H1 (cell line): ENCODE data around the gene CHMP1B. TPM values are rescaled to one million over a fixed set of nuclear protein-coding genes. Genes with fewer than 3 reads are reported as not detected.

Experiments used
- CTCF ChIA-PET: fragments of 300-600 bp; sonication (Branson Sonifier 250); formaldehyde crosslinking; loops from one replicate; lab custom pipeline; 2021; ENCODE audit not compliant: partially characterized antibody; lab: Charles Lee
- POLR2A ChIA-PET: fragments of 300-600 bp; sonication (Branson Sonifier 250); formaldehyde crosslinking; loops from one replicate; lab custom pipeline; 2021; ENCODE audit warnings: inconsistent platforms; ENCODE audit not compliant: partially characterized antibody; lab: Charles Lee
- DNase-seq, 2 experiments: peaks; one replicate each; pipeline versions ENCODE4 v3.0.0 to v3.0.0-alpha.2; 2010 to 2022; ENCODE audit warnings: low spot score in 2 of 2, low read depth in 1 of 2, mixed read lengths in 1 of 2
- FAIRE-seq: peaks from 2 replicates; lab custom pipeline; 2011; peaks lifted over from hg19 to GRCh38; lab: Jason Lieb, UNC
- H2AFZ ChIP-seq: 2 replicates; pipeline ENCODE4 v1.8.1; 2012; ENCODE audit warnings: low read length, inconsistent platforms
- H2AK5ac ChIP-seq: 2 replicates; pipeline ENCODE4 v1.6.1; 2013; ENCODE audit warnings: low read depth, low read length
- H2BK120ac ChIP-seq: replicated peaks from 2 replicates; pipeline ENCODE3; 2013; ENCODE audit warnings: low read depth, low read length, inconsistent platforms
- H2BK12ac ChIP-seq: 2 replicates; pipeline ENCODE4 v1.6.1; 2013; ENCODE audit warnings: low read depth, low read length
- H2BK15ac ChIP-seq: 2 replicates; pipeline ENCODE4 v1.6.1; 2013; ENCODE audit warnings: low read length
- H2BK20ac ChIP-seq: 2 replicates; pipeline ENCODE4 v1.6.1; 2013; ENCODE audit warnings: low read length
- H2BK5ac ChIP-seq: 2 replicates; pipeline ENCODE4 v1.6.1; 2013; ENCODE audit warnings: low read depth, low read length
- H3K14ac ChIP-seq: 2 replicates; pipeline ENCODE4 v1.6.1; 2013; ENCODE audit warnings: inconsistent platforms; ENCODE audit not compliant: insufficient read length
- H3K18ac ChIP-seq: 2 replicates; pipeline ENCODE4 v1.6.1; 2013; ENCODE audit warnings: low read length; ENCODE audit errors: extremely low read depth
- H3K23ac ChIP-seq: 2 replicates; pipeline ENCODE4 v1.6.1; 2013; ENCODE audit warnings: inconsistent platforms; ENCODE audit not compliant: insufficient read length
- H3K23me2 ChIP-seq: 2 replicates; pipeline ENCODE4 v1.6.1; 2013; ENCODE audit warnings: low read depth, low read length
- H3K27ac ChIP-seq: 2 replicates; pipeline ENCODE4 v1.6.1; 2011; ENCODE audit warnings: low read depth, low read length, inconsistent platforms
- H3K27me3 ChIP-seq, 4 experiments: replicated peaks in 1 of 4; 1 replicate in 1 of 4; 2 replicates in 3 of 4; pipeline versions ENCODE4 v1.6.1 to v1.8.1; 2011 to 2013; ENCODE audit warnings: low read length in 3 of 4, mild to moderate bottlenecking in 3 of 4, inconsistent platforms in 2 of 4, mixed read lengths in 2 of 4, moderate library complexity in 1 of 4; ENCODE audit not compliant: control insufficient read depth in 3 of 4, insufficient read depth in 3 of 4; ENCODE audit errors: extremely low read depth in 1 of 4
- H3K36me3 ChIP-seq, 4 experiments: 2 replicates each; pipeline versions ENCODE4 v1.6.1 to v1.8.1; 2011 to 2013; ENCODE audit warnings: mild to moderate bottlenecking in 4 of 4, low read length in 3 of 4, moderate library complexity in 2 of 4, control low read depth in 1 of 4, inconsistent platforms in 1 of 4; ENCODE audit not compliant: insufficient read depth in 4 of 4, control insufficient read depth in 2 of 4
- H3K4ac ChIP-seq: replicated peaks from 2 replicates; pipeline ENCODE3; 2013; ENCODE audit warnings: low read length, low read depth, mixed read lengths, inconsistent platforms; ENCODE audit not compliant: insufficient read length
- H3K4me1 ChIP-seq, 4 experiments: replicated peaks in 1 of 4; 1 replicate in 1 of 4; 2 replicates in 3 of 4; pipeline versions ENCODE4 v1.6.1 to v1.8.1; 2011 to 2013; ENCODE audit warnings: low read length in 3 of 4, inconsistent platforms in 2 of 4, mixed read lengths in 1 of 4; ENCODE audit not compliant: insufficient read depth in 4 of 4, control insufficient read depth in 3 of 4
- H3K4me2 ChIP-seq, 2 experiments: 2 replicates each; pipeline versions ENCODE4 v1.6.1 to v1.8.1; 2011 to 2013; ENCODE audit warnings: low read depth in 2 of 2, low read length in 2 of 2, control low read depth in 1 of 2, inconsistent platforms in 1 of 2, mild to moderate bottlenecking in 1 of 2; ENCODE audit not compliant: insufficient read depth in 1 of 2
- H3K4me3 ChIP-seq, 4 experiments: fragments of 200-600, 300-600 bp in 1 of 4; sonication (generic), shearing (Covaris generic), sonication (Bioruptor Twin) in 1 of 4; 2 replicates each; pipeline versions ENCODE4 v1.5.1 to v1.8.1; 2011 to 2016; ENCODE audit warnings: low read length in 4 of 4, low read depth in 3 of 4, control low read depth in 2 of 4, inconsistent platforms in 2 of 4, mild to moderate bottlenecking in 2 of 4, mixed read lengths in 1 of 4, moderate library complexity in 1 of 4; ENCODE audit not compliant: insufficient read depth in 2 of 4; ENCODE audit errors: extremely low read depth in 1 of 4
- H3K56ac ChIP-seq: replicated peaks from 2 replicates; pipeline ENCODE3; 2013; ENCODE audit warnings: low read depth, mild to moderate bottlenecking, mixed read lengths, low read length, inconsistent platforms; ENCODE audit not compliant: insufficient read length
- H3K79me1 ChIP-seq: 2 replicates; pipeline ENCODE4 v1.6.1; 2013; ENCODE audit warnings: low read depth, low read length, control low read depth
- H3K79me2 ChIP-seq, 2 experiments: 2 replicates each; pipeline versions ENCODE4 v1.6.1 to v1.8.1; 2012 to 2013; ENCODE audit warnings: low read length in 2 of 2, mild to moderate bottlenecking in 2 of 2, inconsistent platforms in 1 of 2; ENCODE audit not compliant: insufficient read depth in 2 of 2, control insufficient read depth in 1 of 2
- H3K9ac ChIP-seq, 4 experiments: replicated peaks in 1 of 4; 1 replicate in 1 of 4; 2 replicates in 3 of 4; pipeline versions ENCODE4 v1.6.1 to v1.8.1; 2011 to 2013; ENCODE audit warnings: low read depth in 3 of 4, low read length in 3 of 4, control low read depth in 2 of 4, mild to moderate bottlenecking in 2 of 4, moderate library complexity in 2 of 4, inconsistent platforms in 1 of 4; ENCODE audit errors: extremely low read depth in 1 of 4
- H3K9me3 ChIP-seq, 2 experiments: 2 replicates each; pipeline versions ENCODE4 v1.6.1 to v1.8.1; 2012 to 2013; ENCODE audit warnings: mild to moderate bottlenecking in 2 of 2, moderate library complexity in 2 of 2, control low read depth in 1 of 2, inconsistent platforms in 1 of 2, low read depth in 1 of 2, low read length in 1 of 2, mixed read lengths in 1 of 2; ENCODE audit not compliant: insufficient read depth in 2 of 2
- H4K20me1 ChIP-seq, 2 experiments: replicated peaks in 1 of 2; 2 replicates each; pipeline versions ENCODE3 to v1.8.1; 2011 to 2013; ENCODE audit warnings: inconsistent platforms in 2 of 2, low read length in 2 of 2, mild to moderate bottlenecking in 1 of 2; ENCODE audit not compliant: insufficient read depth in 2 of 2, control insufficient read depth in 1 of 2
- H4K5ac ChIP-seq: 2 replicates; pipeline ENCODE4 v1.6.1; 2013; ENCODE audit warnings: low read length, low read depth, mixed read lengths, inconsistent platforms; ENCODE audit not compliant: insufficient read length
- H4K8ac ChIP-seq: 2 replicates; pipeline ENCODE4 v1.8.0; 2013; ENCODE audit warnings: mild to moderate bottlenecking, moderate library complexity, low read length, inconsistent platforms; ENCODE audit not compliant: insufficient read depth; ENCODE audit errors: extremely low read depth
- H4K91ac ChIP-seq: replicated peaks from 2 replicates; pipeline ENCODE3; 2013; ENCODE audit warnings: low read length, mixed read lengths, inconsistent platforms; ENCODE audit not compliant: insufficient read length
- CTCF ChIP-seq, 3 experiments: IDR thresholded peaks; 1 replicate in 2 of 3; 2 replicates in 1 of 3; pipeline versions ENCODE4 v1.5.1 to v1.6.1; 2011; ENCODE audit warnings: low read length in 3 of 3, mild to moderate bottlenecking in 3 of 3, inconsistent platforms in 2 of 3, low read depth in 1 of 3, moderate library complexity in 1 of 3; ENCODE audit not compliant: insufficient read depth in 1 of 3; ENCODE audit errors: control extremely low read depth in 1 of 3
- HDAC2 ChIP-seq, 2 experiments: fragments of 300-600 bp in 1 of 2; sonication (generic) in 1 of 2; IDR thresholded peaks; 2 replicates each; pipeline ENCODE4 v1.6.1; 2011 to 2012; ENCODE audit warnings: low read depth in 2 of 2, low read length in 2 of 2, mild to moderate bottlenecking in 2 of 2, moderate library complexity in 2 of 2, borderline replicate concordance in 1 of 2, inconsistent platforms in 1 of 2
- MAX ChIP-seq: IDR thresholded peaks from 2 replicates; pipeline ENCODE4 v1.6.1; 2012; ENCODE audit warnings: inconsistent platforms
- WGBS, 2 experiments: shearing (Covaris generic) in 1 of 2; methylation state at CpG; one replicate each; pipeline versions ENCODE4 v1.1.6 to v1.1.7; 2013 to 2015; ENCODE audit warnings: low lambda C conversion rate in 2 of 2, mixed read lengths in 2 of 2, inconsistent platforms in 1 of 2, low coverage in 1 of 2, missing lambda C conversion rate in 1 of 2; ENCODE audit not compliant: insufficient replicate concordance in 2 of 2, insufficient coverage in 1 of 2, insufficient read length in 1 of 2; ENCODE audit errors: extremely low coverage in 1 of 2, missing lambda C conversion rate in 1 of 2; 5-methylcytosine and 5-hydroxymethylcytosine counted together
- polyA plus RNA-seq, 7 experiments: library from polyadenylated mRNA; depleted of rRNA in 3 of 7; stranded (reverse) in 5 of 7; unstranded in 2 of 7; fragments of >200 nt in 5 of 7; fragments of 200-250 nt in 2 of 7; gene quantifications; 1 replicate in 5 of 7; 2 replicates in 1 of 7; 4 replicates in 1 of 7; pipeline versions ENCODE4 v1.2.1 to v1.2.3, GENCODE V29; 2011 to 2013; ENCODE audit warnings: missing spikeins in 2 of 7, mixed read lengths in 2 of 7
- total RNA-seq: library from RNA; stranded (reverse); fragmentation: NEBNext Ultra II Directional; extraction: Animal tissue kit (Norgen Biotek cat#: 25700); gene quantifications from 2 replicates; pipeline ENCODE4 v1.2.1, GENCODE V29; 2021

Gene CHMP1B
- total and polyA plus RNA-seq, 2 of the 8 experiments (the other 6 are each of a cell fraction or from before 2014, with no cell fraction given) = 30.5 to 43.2 TPM

GRCh38 chr18:11823545-11823944 lies 27.7 kb upstream of the CHMP1B start:
- 69% methylated on average over 5 of the region's 5 CpGs; no CpG with 5 or more reads in 1 of the 2 experiments for WGBS, 2 experiments
- no peak overlapping the region for H3K27ac ChIP-seq

More at GRCh38 chr18:11823545-11823944, 27.7 kb upstream of the CHMP1B start:
- H3K56ac ChIP-seq = no peak overlapping the region
- H3K4ac ChIP-seq = no peak overlapping the region
- no peaks in the 10 kb centered on the region for H3K36me3 ChIP-seq
- no peaks in the 10 kb centered on the region for H3K23me2 ChIP-seq
- no peak overlapping the region for H4K91ac ChIP-seq
- ChIA-PET CTCF (interaction anchor here (0.9 to 2.7 kb wide), 3 partner anchors 11 to 18 kb away, joined by 3 to 7 read pairs (median 3); no protein-coding TSS in a partner anchor), POLR2A (interaction anchor here (1.5 kb wide), 1 partner anchor 9 kb away, joined by 3 read pairs; no protein-coding TSS in a partner anchor)
- H3K14ac ChIP-seq = no peak overlapping the region
- no peaks in the 10 kb centered on the region for H3K27me3 ChIP-seq
- peaks cover 0 to 6% (median 1%) of the 10 kb centered on the region in 4 experiments; a peak in 5 of 7 replicates for H3K4me1 ChIP-seq
- no peak overlapping the region for H2AK5ac ChIP-seq
- no peak overlapping the region for H2AFZ ChIP-seq
- no peak overlapping the region for H2BK20ac ChIP-seq
- H3K18ac ChIP-seq = no peak overlapping the region
- FAIRE-seq (no peak), DNase-seq (no peak)
- H4K8ac ChIP-seq = no peak overlapping the region
- TF ChIP-seq MAX (no peak), CTCF (IDR thresholded peaks at IDR 0.05; ENCODE audit: control extremely low read depth in 1 of 3, insufficient read depth in 1 of 3, low read depth in 1 of 3, low read length in 3 of 3) (no peak), HDAC2 (IDR thresholded peaks at IDR 0.05; ENCODE audit: borderline replicate concordance in 1 of 2, low read depth in 2 of 2, low read length in 2 of 2) (no peak)
- no peaks in the 10 kb centered on the region for H4K20me1 ChIP-seq
- no peak overlapping the region for H2BK120ac ChIP-seq
- H3K9ac ChIP-seq = no peak overlapping the region
- no peaks in the 10 kb centered on the region for H3K79me1 ChIP-seq
- H2BK12ac ChIP-seq = no peak overlapping the region
- no peak overlapping the region for H3K4me2 ChIP-seq
- H2BK15ac ChIP-seq = no peak overlapping the region
- no peak overlapping the region for H4K5ac ChIP-seq
- H3K9me3 ChIP-seq = no peaks in the 10 kb centered on the region
- H3K23ac ChIP-seq = no peak overlapping the region
- H2BK5ac ChIP-seq = no peak overlapping the region
- no peak overlapping the region for H3K4me3 ChIP-seq
- H3K79me2 ChIP-seq = no peaks in the 10 kb centered on the region
